ENCODE results near the gene CRABP1. TPM values are rescaled to one million over a fixed set of nuclear protein-coding genes. Genes with fewer than 3 reads are reported as not detected.

Gene CRABP1
- total RNA-seq (under 1 TPM in 2 of 5 donors, not detected in 3; 0.47 to 0.99 TPM), total RNA-seq (0 to 0.08 (median 0) reads per million in 29 experiments)
- not detected for total RNA-seq (2013)

DNA sequence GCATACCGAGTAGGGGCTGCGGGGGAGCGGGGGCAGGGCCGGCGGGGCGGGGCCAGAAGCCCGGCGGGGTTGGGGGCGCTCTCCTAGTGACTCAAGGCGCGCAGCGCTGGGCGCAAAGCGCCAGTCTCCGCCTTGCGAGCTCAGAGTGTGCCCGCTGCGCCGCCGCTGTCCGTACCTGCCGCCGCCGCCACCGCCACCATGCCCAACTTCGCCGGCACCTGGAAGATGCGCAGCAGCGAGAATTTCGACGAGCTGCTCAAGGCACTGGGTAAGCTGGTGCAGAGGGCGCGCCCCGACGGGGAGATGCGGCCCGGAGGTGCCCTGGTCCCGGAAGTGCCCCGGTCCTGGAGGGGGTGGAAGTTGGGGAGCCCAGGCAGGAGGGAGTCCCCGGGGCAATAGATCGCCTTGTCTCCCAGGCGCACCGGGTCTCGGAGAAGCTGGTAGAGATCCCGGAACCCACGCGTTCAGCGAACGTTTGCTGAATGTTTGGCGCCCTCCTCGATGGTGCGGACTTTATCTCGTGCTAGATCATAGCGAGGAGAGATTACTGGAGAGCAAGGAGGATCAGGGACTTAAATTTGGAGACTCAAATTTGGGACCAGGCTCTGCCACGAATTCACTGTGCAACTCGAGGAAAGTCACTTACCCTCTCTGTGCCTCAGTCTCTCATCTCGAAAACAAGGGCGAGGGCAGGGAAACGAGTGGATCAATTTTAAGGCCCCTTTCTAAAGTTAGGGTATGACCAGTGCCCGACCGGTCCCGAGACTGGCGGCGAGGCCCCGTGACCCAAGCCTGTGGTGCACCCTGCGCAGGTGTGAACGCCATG lies at the start of gene CRABP1:
Gene CRABP1, plus strand, starts transcription at position 123 of the 826 bp plus-strand sequence. Its CDS starts 76 bp downstream, at position 199.
- WGBS (ENCODE audit: insufficient coverage) = 2% methylated on average over 67 of the region's 67 CpGs
- Histone ChIP-seq H3K4me3 (ENCODE audit: control insufficient read depth in 1 of 2, extremely low read depth in 1 of 2, low read length in 1 of 2) (no peak within 1 kb of the TSS), H3K4me1 (ENCODE audit: control insufficient read depth in 1 of 2, extremely low read depth in 1 of 2, insufficient read depth in 2 of 2, low read length in 2 of 2) (no peaks in the 10 kb centered on the region), H3K27me3 (replicated peaks in 1 of 2; ENCODE audit: control insufficient read depth in 2 of 2, extremely low read depth in 1 of 2, insufficient read depth in 2 of 2, low read length in 1 of 2) (peaks cover 9 to 66% of the 10 kb centered on the region in 2 experiments), H3K36me3 (ENCODE audit: control insufficient read depth in 2 of 2, extremely low read depth in 1 of 2, insufficient read depth in 1 of 2, low read length in 1 of 2) (no peaks in the 10 kb centered on the region), H3K27ac (ENCODE audit: low read length) (no peak within 1 kb of the TSS), H3K9me3 (no peaks in the 10 kb centered on the region)
- Mint-ChIP-seq H3K27ac (no peak within 1 kb of the TSS), H3K9me3 (no peaks in the 10 kb centered on the region), H3K4me3 (no peak within 1 kb of the TSS), H3K4me1 (peaks cover 0 to 6% (median 3%) of the 10 kb centered on the region in 3 donors), H3K36me3 (no peaks in the 10 kb centered on the region), H3K27me3 (peaks cover 28 to 60% of the 10 kb centered on the region in 2 donors)
- DNase-seq = no peak
- ChIA-PET POLR2A (no interaction called here), CTCF (no interaction called here)
- ATAC-seq (replicated peaks in 1 of 4) = no peak

DNA sequence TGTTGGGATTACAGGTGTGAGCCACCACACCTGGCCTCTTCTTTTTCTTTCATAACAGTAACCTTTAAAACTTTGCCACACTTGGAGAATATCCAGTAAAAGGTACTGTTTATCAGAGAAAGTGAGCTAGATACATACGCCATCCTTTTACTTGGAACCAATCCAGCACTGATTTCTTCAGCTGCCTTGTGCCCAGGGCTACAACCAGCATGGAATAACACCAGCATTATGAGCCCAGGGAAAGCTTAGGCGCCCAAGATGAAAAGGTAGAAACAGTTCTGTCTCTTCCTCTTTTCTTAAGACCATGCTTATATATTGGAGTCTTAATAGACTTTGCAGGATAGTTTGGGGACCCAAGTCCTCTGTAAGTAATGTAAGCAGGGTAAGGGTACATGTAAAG lies 49.1 kb upstream of the CRABP1 start:
- no peak overlapping the region for H3K4me3 ChIP-seq (ENCODE audit: control insufficient read depth in 1 of 2, extremely low read depth in 1 of 2, low read length in 1 of 2)
- Mint-ChIP-seq H3K9me3 (no peaks in the 10 kb centered on the region), H3K4me1 (peaks cover 4 to 7% (median 6%) of the 10 kb centered on the region in 3 donors), H3K36me3 (peaks cover 50% of the 10 kb centered on the region), H3K4me3 (no peak overlapping the region), H3K27me3 (no peaks in the 10 kb centered on the region), H3K27ac (no peak overlapping the region)
- H3K27me3 ChIP-seq (replicated peaks in 1 of 2; ENCODE audit: control insufficient read depth in 2 of 2, extremely low read depth in 1 of 2, insufficient read depth in 2 of 2, low read length in 1 of 2) = no peaks in the 10 kb centered on the region
- ChIA-PET POLR2A (no interaction called here), CTCF (no interaction called here)
- ATAC-seq (replicated peaks in 1 of 4) = no peak
- H3K27ac ChIP-seq (ENCODE audit: low read length) = no peak overlapping the region
- DNase-seq = no peak
- no peaks in the 10 kb centered on the region for H3K9me3 ChIP-seq
- peaks cover 2 to 66% of the 10 kb centered on the region in 2 donors for H3K36me3 ChIP-seq (ENCODE audit: control insufficient read depth in 2 of 2, extremely low read depth in 1 of 2, insufficient read depth in 1 of 2, low read length in 1 of 2)
- no CpG with 5 or more reads among the region's 2 CpGs for WGBS (ENCODE audit: insufficient coverage)
- no peaks in the 10 kb centered on the region for H3K4me1 ChIP-seq (ENCODE audit: control insufficient read depth in 1 of 2, extremely low read depth in 1 of 2, insufficient read depth in 2 of 2, low read length in 2 of 2)

DNA sequence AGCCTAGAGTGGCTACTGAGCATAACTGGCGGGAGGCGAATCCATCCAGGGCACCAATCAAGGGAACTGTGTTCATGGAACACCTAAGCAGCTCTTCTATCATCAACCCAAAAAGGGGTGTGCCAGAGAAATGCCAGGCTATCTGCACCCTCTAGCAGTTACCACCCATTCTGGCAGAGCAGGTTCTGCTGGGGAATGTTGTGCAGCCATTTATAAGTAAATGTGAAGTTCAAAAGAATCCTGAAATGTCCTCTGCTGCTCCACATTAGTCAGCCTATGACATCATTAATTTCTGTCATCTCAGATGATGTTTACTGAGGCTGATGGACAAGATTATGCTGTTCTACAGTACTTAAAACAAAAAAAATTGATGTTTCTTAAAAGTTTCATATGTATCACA lies 48.5 kb upstream of the CRABP1 start:
- H3K4me3 Mint-ChIP-seq = no peak overlapping the region
- H3K36me3 Mint-ChIP-seq = peaks cover 43% of the 10 kb centered on the region
- no peaks in the 10 kb centered on the region for H3K9me3 Mint-ChIP-seq
- DNase-seq = no peak
- Histone ChIP-seq H3K27me3 (replicated peaks in 1 of 2; ENCODE audit: control insufficient read depth in 2 of 2, extremely low read depth in 1 of 2, insufficient read depth in 2 of 2, low read length in 1 of 2) (no peaks in the 10 kb centered on the region), H3K4me1 (ENCODE audit: control insufficient read depth in 1 of 2, extremely low read depth in 1 of 2, insufficient read depth in 2 of 2, low read length in 2 of 2) (no peaks in the 10 kb centered on the region), H3K36me3 (ENCODE audit: control insufficient read depth in 2 of 2, extremely low read depth in 1 of 2, insufficient read depth in 1 of 2, low read length in 1 of 2) (peaks cover 2 to 60% of the 10 kb centered on the region in 2 donors), H3K27ac (ENCODE audit: low read length) (no peak overlapping the region), H3K9me3 (no peaks in the 10 kb centered on the region), H3K4me3 (ENCODE audit: control insufficient read depth in 1 of 2, extremely low read depth in 1 of 2, low read length in 1 of 2) (no peak overlapping the region)
- no CpG with 5 or more reads among the region's 2 CpGs for WGBS (ENCODE audit: insufficient coverage)
- H3K27ac Mint-ChIP-seq = no peak overlapping the region
- CTCF ChIA-PET = no interaction called here
- no peak for ATAC-seq (replicated peaks in 1 of 4)
- peaks cover 4 to 7% (median 6%) of the 10 kb centered on the region in 3 donors for H3K4me1 Mint-ChIP-seq
- POLR2A ChIA-PET = no interaction called here
- no peaks in the 10 kb centered on the region for H3K27me3 Mint-ChIP-seq

- Mint-ChIP-seq H3K4me3 (no peak overlapping the region), H3K27me3 (no peaks in the 10 kb centered on the region), H3K9me3 (no peaks in the 10 kb centered on the region), H3K27ac (no peak overlapping the region), H3K36me3 (peaks cover 38% of the 10 kb centered on the region), H3K4me1 (peaks cover 6 to 9% (median 7%) of the 10 kb centered on the region in 3 donors)
- ATAC-seq (replicated peaks in 1 of 4) (no peak), DNase-seq (no peak)
- CTCF ChIA-PET = no interaction called here
- Histone ChIP-seq H3K27me3 (replicated peaks in 1 of 2; ENCODE audit: control insufficient read depth in 2 of 2, extremely low read depth in 1 of 2, insufficient read depth in 2 of 2, low read length in 1 of 2) (no peaks in the 10 kb centered on the region), H3K4me3 (ENCODE audit: control insufficient read depth in 1 of 2, extremely low read depth in 1 of 2, low read length in 1 of 2) (no peak overlapping the region), H3K36me3 (ENCODE audit: control insufficient read depth in 2 of 2, extremely low read depth in 1 of 2, insufficient read depth in 1 of 2, low read length in 1 of 2) (peaks cover 2 to 56% of the 10 kb centered on the region in 2 donors), H3K4me1 (ENCODE audit: control insufficient read depth in 1 of 2, extremely low read depth in 1 of 2, insufficient read depth in 2 of 2, low read length in 2 of 2) (no peaks in the 10 kb centered on the region), H3K27ac (ENCODE audit: low read length) (no peak overlapping the region), H3K9me3 (no peaks in the 10 kb centered on the region)
- no CpG with 5 or more reads among the region's 1 CpG for WGBS (ENCODE audit: insufficient coverage)
- POLR2A ChIA-PET = no interaction called here
Measured at GRCh38 chr15:78292219-78292618, 47.9 kb upstream of the CRABP1 start.

GRCh38 chr15:78299101-78299930 lies 40.8 kb upstream of the CRABP1 start, which contains the start of gene SKIC8:
SKIC8 (minus strand) TSS chr15:78299609; CDS start chr15:78295686, 3,923 bp downstream.
- DNase-seq = peak; percentile 76 to 95 (median 86)
- Mint-ChIP-seq H3K4me1 (peaks cover 22 to 36% (median 28%) of the 10 kb centered on the region in 3 donors), H3K27me3 (no peaks in the 10 kb centered on the region), H3K4me3 (peak within 1 kb of the TSS; percentile 93 to 99 (median 98)), H3K36me3 (peaks cover 12% of the 10 kb centered on the region), H3K9me3 (no peaks in the 10 kb centered on the region), H3K27ac (peak within 1 kb of the TSS; percentile 93)
- Histone ChIP-seq H3K9me3 (no peaks in the 10 kb centered on the region), H3K4me1 (ENCODE audit: control insufficient read depth in 1 of 2, extremely low read depth in 1 of 2, insufficient read depth in 2 of 2, low read length in 2 of 2) (peaks cover 9 to 14% of the 10 kb centered on the region in 2 experiments), H3K27me3 (replicated peaks in 1 of 2; ENCODE audit: control insufficient read depth in 2 of 2, extremely low read depth in 1 of 2, insufficient read depth in 2 of 2, low read length in 1 of 2) (peaks cover 0 to 7% of the 10 kb centered on the region in 2 experiments), H3K27ac (ENCODE audit: low read length) (peak within 1 kb of the TSS; percentile 57), H3K36me3 (ENCODE audit: control insufficient read depth in 2 of 2, extremely low read depth in 1 of 2, insufficient read depth in 1 of 2, low read length in 1 of 2) (peaks cover 0 to 9% of the 10 kb centered on the region in 2 donors), H3K4me3 (ENCODE audit: control insufficient read depth in 1 of 2, extremely low read depth in 1 of 2, low read length in 1 of 2) (peak within 1 kb of the TSS; percentile 72 to 100)
- under 1% methylated on average over 55 of the region's 55 CpGs for WGBS (ENCODE audit: insufficient coverage)
- ChIA-PET POLR2A (interaction anchor here (0.5 to 1.2 kb wide), 8 partner anchors 32 to 1659 kb away, joined by 3 to 16 read pairs (median 6); partner anchors contain the start of genes DNAJA4 (in 2 of the 2) and IREB2 (in 1 of the 2)), CTCF (interaction anchor here (0.6 to 1.6 kb wide), 10 partner anchors 9 to 614 kb away, joined by 3 to 9 read pairs (median 4); partner anchors contain the start of genes DNAJA4 (in 1 of the 2), IREB2 (in 1 of the 2) and PSMA4 (in 1 of the 2))
- peak; percentile 98 to 99 (median 98) for ATAC-seq (replicated peaks in 1 of 4)

GRCh38 chr15:78301326-78301725 lies 38.8 kb upstream of the CRABP1 start:
- ChIA-PET CTCF (no interaction called here), POLR2A (interaction anchor here in 1 of 2 donors (0.6 kb wide), 1 partner anchor 203 kb away, joined by 5 read pairs; no protein-coding TSS in a partner anchor)
- Mint-ChIP-seq H3K36me3 (no peaks in the 10 kb centered on the region), H3K27ac (peak overlapping the region in 1 of 2 donors; percentile 36), H3K4me3 (peak overlapping the region in 1 of 3 donors; percentile 31), H3K4me1 (peaks cover 15 to 30% (median 24%) of the 10 kb centered on the region in 3 donors), H3K9me3 (no peaks in the 10 kb centered on the region), H3K27me3 (peaks cover 3% of the 10 kb centered on the region in 2 donors)
- Histone ChIP-seq H3K36me3 (ENCODE audit: control insufficient read depth in 2 of 2, extremely low read depth in 1 of 2, insufficient read depth in 1 of 2, low read length in 1 of 2) (no peaks in the 10 kb centered on the region), H3K4me1 (ENCODE audit: control insufficient read depth in 1 of 2, extremely low read depth in 1 of 2, insufficient read depth in 2 of 2, low read length in 2 of 2) (peaks cover 9 to 14% of the 10 kb centered on the region in 2 experiments), H3K4me3 (ENCODE audit: control insufficient read depth in 1 of 2, extremely low read depth in 1 of 2, low read length in 1 of 2) (no peak overlapping the region), H3K27ac (ENCODE audit: low read length) (no peak overlapping the region), H3K27me3 (replicated peaks in 1 of 2; ENCODE audit: control insufficient read depth in 2 of 2, extremely low read depth in 1 of 2, insufficient read depth in 2 of 2, low read length in 1 of 2) (peaks cover 0 to 11% of the 10 kb centered on the region in 2 experiments), H3K9me3 (no peaks in the 10 kb centered on the region)
- ATAC-seq (replicated peaks in 1 of 4) = no peak
- DNase-seq = no peak
